Neural progenitor cell (in vitro differentiated cells): Measurements from ENCODE around the gene ARID3A.

ENCODE experiments used
- CTCF ChIP-seq: fragments of 200-600 bp; sonication (generic); IDR thresholded peaks from 2 replicates; pipeline ENCODE4 v1.5.1; 2017; ENCODE audit warnings: antibody characterized with exemption, mild to moderate bottlenecking
- EZH2 ChIP-seq: fragments of 200-600 bp; sonication (generic); IDR thresholded peaks from 2 replicates; pipeline ENCODE4 v1.6.1; 2017; ENCODE audit warnings: antibody characterized with exemption, mild to moderate bottlenecking, moderate library complexity
- EZH2phosphoT487 ChIP-seq: fragments of 200-600 bp; sonication (generic); IDR thresholded peaks from 2 replicates; pipeline ENCODE4 v1.6.1; 2017; ENCODE audit warnings: antibody characterized with exemption

- TF ChIP-seq CTCF = no peak
- TF ChIP-seq EZH2 = no peak
- TF ChIP-seq EZH2phosphoT487 = no peak
Observed at GRCh38 chr19:913080-913748, 12.6 kb upstream of the ARID3A start, which contains the start of gene R3HDM4.
